DMS114 treated with DMSO at 0.1 percent for 48 hours (cell line): ENCODE measurements around the gene TGFB2.

Source experiments
- DNase-seq: peaks from one replicate; lab custom pipeline; 2025; ENCODE audit not compliant: unreplicated experiment; lab: John Stamatoyannopoulos, UW

Gene TGFB2

DNA sequence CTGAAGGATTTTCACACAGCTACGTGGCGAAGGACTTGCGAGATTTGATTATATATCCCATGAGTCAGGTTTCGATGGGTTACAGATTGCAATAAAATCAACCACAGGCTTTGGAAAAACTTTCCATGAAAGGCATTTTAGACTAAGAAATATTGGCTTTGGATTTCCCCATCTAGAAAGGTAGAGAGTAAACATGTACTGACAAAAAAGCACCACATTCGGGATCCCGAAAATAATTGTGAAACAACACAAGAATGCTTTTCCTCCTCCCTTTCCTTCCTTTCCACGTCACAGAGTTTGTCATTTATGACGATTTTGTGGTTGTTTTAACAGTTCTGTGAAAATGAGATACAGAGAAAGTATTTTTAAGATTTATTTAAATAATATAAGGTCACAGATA is 38.5 kb downstream of the TGFB2 start:
- no peak for DNase-seq

DNA sequence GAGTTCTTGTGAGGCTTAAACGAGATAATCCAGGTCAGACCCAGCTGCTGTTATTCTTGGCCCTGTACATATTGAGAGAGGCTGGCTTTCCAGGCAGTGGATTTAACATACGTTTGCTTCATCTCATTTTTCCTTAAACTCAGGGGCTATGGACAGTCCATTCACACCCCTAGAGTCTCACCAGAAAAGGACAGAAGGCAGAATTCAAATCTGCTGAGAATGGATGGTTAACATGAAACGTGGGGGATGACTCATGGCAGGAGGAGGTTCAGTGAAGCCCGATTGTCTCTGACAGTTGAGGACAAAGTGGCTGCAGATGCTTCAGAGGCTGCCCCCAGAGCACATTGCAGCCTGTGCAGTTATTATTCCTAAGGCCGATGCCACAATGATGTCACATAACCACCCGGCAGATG is 39.5 kb downstream of the TGFB2 start:
- DNase-seq: no peak

DNA sequence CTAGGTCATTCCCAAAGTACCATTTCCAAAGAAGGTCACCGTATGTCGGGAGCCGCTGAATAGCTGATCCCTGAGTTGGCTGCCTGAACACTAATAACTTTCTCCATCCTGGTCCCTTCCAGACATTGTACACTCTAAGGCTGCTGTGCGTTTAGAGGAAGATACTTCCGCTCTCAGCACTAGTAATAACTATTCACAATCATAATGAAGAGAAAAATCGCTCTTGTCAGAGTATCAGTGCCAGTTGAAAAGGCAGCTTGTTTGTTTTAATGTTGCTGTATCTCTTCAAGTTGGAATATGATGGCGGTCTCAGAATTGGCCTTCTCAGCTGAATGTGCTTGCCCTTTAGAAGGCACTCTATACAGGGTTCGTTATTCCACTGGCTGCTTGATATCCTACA is 43.5 kb downstream of the TGFB2 start:
- no peak for DNase-seq

DNA sequence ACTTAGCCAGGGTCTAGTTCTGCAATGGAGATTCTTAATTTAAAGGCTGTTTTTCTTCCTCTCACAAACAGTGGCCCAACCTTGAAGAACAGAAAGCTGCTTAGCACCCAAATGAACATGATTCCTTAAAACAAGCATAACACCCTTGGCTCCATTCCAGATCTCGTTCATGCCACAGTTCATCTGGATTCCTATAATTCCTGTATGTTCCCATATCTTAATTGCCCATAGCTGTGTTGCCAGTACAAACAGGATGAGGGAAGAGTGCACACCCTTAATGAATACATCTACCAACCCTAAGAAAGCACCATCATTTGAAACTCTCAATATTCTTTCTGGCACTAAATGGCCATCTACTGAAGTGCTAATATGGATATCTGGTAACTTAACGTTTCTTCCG is 45.5 kb downstream of the TGFB2 start:
- no peak for DNase-seq

DNA sequence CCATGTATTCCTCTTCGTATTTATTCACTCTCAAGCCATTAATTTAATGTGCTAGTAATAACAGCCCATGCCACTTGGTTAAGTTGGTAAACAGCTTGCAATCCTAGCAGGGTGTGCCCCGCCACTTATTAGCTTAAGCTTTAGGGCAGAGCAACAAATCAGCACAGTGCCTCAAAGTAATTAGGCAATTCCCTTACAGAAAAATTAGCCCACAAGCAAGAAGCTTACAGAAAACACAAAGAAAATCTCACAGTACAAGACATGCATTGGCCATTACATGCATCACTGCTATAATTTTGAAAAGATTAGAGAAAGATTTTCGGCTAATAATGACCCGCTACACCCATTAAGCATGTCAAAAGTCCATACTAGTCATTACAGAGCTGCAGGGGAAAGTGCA is 47.6 kb downstream of the TGFB2 start:
- no peak for DNase-seq

DNA sequence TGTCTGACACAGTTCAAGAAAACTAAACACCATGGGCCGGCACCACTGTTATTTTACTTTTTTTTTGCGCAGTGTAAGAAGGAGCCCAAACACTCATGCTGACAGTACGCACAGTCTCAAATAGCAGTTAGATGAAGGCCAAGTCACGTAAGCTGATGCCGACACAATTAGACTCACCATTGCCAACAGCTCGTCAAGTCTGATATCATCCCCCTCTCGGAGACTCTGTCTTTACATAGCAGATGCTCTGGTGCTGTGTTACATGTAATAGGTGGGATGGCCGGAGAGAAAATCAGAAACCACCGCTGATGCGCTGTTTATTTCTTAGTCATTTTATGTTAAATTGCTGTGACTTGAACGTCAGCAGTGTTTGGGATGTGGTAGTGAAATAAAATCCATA is 49.3 kb downstream of the TGFB2 start:
- DNase-seq: no peak

DNA sequence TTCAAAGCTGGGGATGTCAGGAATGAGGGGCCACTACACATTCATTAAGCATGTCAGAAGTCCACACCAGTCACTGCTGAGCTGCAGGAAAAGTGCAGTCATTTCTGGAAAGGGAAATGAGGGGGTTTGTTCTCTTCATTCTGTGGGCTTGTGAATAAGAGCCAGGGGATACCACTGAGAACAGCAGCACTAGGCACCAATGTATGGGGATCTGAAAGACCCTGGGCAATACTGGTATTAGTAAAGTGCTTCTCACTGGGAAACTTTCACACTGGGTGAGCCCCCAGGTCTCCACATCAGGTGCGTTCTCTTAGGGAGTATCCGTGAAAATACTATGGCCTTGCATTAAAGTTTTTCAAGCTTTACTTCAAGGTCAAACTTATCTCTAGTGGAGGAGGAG is 49.9 kb downstream of the TGFB2 start:
- no peak for DNase-seq

DNA sequence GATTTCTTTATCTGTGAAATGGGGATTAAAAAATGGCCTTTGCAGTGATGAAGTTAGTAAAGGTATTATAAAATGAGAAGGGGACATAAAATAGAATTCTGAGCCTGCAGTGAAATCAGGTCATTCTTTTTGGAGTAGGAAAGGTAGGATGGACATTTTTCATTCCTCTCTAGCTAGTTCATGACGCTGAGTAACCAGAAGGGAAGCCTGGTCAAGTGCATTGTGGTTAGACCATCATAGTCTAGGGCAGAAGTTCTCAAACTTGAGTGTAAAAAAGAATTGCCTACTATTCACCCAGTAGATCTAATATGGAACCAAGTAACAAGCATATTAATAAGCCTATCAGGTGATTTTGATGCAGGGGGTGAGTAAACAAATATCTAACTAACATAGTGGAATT is 50.8 kb downstream of the TGFB2 start:
- no peak for DNase-seq

DNA sequence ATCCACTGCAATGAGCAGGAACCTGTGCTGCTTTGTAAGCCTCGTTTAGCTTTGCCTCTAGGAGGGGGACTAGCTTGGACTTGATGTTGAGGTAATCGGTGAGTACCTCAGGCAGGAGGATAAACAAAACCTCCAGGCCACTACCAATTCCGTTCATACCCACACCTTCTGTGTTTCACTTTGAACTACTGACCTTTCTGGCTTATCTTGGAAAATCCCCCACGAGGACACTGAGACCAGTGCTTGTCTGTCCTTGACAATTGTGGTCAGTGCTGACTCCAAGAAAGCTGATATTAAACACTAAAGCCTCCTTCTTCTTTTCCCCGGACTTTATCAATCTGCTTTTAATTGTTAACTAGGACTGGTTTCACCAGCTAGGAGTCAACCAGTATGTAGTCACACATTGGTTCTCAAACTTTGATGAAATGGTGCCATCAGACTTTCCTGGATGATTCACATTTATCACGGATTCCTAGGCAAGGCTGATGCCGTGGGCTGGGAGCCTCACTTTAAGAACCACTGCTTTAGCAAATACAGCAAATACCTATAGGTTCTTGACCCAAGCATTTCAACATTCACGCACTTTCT is 52.7 kb downstream of the TGFB2 start:
- DNase-seq: no peak

DNA sequence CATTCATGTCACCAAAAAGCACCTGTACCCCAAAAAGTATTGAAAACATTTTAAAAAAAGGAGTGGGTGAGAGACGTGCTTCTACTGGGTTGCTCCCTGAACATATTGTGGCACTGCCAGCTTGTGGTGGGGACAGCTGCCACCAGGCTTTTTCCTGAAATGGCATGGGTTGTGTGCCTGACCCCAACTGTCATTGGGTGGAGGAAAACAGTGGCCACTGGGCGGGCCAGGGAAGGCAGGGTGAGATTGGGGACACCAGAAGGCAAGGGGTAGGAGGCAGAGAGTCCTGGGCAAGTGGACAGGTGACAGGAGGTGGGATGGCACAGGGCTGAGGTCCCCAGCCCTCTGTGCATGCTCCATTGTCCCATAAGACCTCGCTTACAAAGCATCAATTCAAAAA is 55.5 kb downstream of the TGFB2 start:
- DNase-seq: no peak

DNA sequence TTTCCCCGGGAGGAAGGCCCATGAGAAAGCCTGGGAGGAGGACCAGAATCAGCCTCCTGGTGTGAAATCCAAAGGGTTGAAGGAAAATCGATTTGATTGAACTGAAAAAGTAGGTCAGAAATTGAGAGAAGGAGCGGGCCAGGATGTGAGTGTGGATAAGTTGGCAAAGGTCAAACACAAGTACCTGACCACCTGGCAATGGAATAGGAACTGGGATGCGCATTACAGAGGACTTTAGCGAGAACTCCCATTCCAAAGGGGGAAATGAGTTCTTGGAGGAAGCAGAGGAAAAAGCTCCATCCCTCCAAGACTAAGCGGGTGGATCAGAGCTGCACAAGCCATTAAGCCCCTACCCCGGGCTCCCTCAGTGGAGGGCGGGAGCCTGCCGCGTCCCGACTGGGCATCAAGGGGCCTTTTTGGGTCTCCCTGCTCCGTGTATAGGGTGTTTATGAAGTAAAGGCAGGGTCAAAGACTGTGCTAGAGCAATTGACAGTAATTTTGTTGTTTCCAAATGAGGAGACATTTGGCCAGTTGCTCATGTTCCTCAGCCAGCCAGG is 56.4 kb downstream of the TGFB2 start:
- no peak for DNase-seq

DNA sequence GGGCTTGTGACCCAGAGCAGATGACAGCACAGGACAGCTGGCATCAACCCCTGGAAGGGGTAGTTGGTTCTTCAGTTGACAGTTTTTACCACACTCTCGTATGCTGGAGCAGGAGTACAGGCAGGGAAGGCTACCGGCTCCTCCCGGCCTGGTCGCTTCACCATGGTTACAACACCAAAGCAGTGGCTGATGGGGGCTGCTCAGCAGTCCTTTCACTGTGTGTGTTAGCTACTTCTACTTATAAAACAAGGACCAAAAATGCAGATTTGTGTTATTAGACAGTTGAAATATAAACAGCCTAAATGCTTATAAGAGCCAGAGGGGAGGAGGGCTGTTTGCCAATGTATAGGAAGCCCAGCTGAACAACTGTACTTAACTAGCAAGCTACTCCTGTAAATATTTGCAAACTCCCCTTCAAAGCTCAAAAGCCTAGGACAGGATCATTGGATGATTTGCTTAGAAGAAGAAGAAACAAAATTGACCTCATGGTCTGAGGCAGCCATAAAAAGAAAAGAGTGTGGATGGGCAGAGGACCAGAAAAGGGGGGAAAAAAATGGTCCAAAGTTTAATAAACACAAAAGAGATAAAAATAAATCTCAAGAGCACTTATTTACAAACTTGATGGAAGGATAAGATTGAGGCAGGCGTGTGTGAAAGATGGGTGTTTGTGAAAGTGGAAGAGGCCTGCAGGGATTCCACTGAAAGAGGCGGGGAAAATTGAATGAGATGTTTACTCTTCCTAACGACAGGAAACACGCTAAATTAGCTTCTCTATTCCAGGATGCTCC is 57.1 kb downstream of the TGFB2 start:
- DNase-seq: no peak

DNA sequence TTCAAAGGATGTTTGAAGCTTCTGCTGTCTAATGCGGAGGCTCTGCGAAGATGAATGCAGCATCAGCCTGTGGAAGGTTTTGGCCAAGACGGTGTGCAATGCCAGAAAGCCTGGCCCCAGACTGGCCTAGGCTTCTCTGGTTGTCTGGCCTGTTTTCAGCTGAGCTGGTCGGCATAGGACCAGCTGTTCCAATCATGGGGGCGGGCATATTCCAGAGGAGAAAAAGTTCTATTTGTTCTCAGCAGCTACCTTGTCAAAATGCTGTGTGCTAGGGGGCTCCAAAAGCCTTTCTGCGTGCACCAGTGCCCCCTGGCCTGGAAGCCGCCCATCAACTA is 57.6 kb downstream of the TGFB2 start:
- no peak for DNase-seq

DNA sequence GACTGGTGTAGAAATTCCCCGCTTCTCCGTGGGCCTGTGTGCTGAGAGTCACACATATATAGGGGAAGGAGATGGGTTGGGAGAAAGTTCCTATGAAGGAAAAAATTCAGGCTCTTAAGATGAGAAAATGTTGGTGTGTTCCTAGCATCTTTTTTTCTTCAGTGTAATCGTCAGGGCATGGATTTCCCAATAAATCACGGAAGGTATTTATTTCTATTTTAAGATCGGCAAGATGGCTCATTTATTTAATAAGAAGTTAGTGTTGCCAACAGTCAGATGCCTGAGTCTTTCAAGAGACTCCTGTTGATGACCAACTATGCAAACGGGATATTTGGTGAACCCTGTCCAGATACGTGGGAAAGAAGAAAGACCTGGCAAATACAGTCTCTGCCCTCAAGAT is 58.2 kb downstream of the TGFB2 start:
- no peak for DNase-seq

DNA sequence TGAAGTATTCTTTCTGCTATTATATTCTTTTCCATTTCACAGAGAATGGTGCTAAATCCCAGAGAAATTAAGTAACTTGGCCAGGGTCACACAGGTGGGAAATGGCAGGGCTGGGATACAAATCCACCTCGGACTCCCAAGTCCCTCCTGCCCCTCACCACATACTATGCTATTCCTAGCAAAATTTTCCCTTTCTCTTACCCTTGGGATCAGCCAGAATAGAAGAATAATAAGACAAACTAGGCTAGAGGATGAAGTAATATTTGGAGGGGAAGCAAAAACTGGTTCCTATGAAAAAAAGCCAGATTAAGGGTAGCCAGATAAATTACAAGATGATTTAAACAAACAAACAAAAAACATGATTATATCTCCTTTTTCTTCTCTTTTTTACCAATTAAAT is 62.5 kb downstream of the TGFB2 start:
- DNase-seq: no peak

DNA sequence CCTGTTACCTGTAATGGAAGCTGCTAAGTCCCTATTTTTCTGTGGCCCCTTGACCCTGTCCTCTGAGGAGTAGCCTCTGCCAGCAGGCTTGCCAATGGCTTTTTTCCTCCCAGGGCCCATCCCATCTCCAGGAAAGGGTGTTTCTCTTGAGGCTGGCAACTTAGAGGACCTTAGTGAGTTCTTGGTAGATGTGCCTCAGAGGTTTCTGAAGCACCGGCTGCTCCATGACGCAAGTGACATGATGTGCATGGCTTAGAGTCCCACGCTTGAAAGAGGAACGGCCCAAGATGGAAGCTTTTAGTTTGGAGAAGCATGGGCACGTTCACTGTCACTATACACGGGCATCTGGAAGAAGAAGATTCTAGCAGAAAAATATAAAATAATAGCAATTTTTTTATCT is 63.0 kb downstream of the TGFB2 start:
- DNase-seq: no peak

DNA sequence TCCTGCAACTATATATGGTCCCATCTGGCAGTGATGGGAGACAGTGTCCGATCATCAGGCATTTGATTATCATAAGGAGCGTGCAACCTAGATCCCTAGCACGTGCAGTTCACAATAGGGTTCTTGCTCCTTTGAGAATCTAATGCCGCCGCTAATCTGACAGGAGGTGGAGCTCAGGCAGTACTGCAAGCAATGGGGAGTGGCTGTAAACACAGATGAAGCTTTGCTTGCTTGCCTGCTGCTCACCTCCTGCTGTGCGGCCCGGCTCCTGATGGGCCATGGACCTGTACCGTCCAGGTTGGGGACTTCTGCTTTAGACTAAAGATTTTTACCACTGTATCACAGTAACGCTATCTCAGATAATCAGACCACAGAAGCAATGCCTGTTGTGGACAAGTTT is 63.8 kb downstream of the TGFB2 start:
- DNase-seq: no peak

DNA sequence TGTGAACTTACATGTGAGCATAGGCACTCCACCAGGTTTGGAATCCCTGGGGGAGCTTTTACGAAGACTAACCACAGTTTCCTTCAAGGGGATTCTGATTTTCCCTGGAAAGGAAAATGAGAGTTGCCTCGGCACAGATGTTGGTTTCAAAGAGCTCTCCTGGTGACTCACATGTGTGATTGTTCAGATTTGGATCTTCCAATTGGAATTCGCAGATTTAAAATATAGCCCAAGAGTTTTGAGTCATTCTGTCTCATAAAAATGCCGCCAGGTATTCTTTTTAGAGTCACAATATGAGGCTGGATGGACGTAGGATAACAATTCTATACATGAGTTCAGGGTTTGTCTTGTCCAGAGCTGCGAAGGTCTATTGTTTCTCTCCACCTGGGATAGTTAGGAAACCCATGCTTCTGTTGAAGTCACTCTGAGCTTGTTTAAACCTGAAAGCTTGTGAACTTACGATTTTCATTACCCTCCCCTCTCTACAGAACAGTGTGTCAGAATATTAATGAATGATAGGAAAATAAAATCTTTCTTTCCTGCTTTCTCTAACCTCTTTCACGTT is 64.9 kb downstream of the TGFB2 start:
- no peak for DNase-seq

DNA sequence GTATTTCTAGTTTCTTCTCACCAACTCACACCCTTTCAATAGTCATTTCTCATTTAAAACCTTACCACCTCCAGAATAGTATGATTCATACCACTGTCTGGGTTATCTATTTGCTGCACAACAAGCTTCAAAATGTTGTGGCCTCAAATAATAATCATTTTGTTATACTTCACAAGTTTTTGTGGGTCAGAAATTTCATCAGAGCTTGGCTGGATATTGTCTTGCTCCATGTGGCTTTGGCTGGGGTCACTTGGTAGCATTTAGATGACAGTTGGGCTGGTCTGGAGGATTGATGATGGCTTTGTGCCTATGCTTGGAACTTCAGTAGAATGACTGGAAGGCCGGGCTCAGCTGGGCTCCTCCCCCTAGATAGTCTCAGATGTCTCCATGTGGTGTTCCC is 66.0 kb downstream of the TGFB2 start:
- DNase-seq: no peak

DNA sequence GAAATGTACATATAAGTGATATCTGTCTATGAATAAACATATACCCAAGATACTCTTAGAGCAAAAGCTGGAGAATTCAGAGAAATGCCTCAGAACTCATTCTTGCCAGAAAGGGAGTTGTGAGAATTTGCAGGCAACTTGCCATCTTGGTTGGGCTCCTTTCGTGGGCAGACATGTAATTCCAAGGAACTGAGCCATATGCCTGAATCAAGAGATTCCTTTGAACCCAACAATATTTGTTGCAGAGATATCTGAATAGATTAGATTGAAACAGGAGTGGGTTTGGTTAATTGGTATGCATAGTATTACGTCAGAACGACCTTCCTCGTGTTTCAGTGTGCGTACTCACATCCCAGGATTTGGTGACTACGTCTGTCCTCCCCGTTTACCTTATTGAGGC is 67.0 kb downstream of the TGFB2 start:
- no peak for DNase-seq

DNA sequence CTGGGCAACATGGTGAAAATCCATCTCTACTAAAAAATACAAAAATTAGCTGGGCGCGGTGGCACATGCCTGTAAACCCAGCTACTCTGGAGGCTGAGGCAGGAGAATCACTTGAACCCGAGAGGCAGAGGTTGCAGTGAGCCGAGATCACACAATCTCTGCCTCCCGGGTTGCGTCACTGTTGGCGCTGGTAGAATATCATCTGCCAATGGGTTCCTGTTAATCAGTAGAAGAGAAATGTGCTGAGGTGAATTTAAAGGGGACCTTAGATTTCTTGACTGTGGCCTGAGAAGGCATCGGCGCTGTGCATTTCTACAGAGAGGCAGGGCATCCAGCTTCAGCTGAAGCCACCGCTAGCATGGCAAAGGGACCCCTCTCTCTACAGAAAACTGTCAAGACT is 68.0 kb downstream of the TGFB2 start:
- no peak for DNase-seq

DNA sequence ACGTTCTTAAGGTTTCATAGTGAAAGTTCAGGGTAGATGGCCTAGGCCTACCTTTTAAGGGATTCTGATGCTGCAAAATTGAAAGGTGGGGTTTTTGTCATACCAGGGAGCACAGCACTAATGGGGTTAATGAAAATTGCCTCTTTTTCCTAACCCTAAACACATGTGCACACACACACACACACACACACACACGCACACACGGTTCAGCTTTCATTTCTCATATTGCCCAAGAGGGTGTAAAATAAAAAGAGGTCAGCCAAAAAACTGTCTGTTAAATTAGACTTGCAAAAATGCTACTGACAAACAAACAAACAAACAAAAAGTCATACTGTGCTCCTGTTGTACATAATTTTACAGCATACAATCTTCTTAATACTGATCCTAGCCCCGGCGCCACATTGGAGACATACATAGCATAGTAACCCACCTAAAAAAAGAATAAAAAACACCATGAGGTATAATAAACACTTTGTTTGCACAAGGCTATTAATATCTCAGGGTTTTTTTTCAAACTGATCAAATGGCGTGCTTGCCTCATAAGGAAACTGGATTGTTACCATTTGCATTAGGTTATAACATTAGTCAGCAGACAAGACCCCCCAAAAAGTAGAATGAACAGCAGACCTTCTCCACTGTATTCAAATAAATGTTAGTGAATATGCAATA is 69.1 kb downstream of the TGFB2 start:
- no peak for DNase-seq
